Tibial artery (tissue), 4 donors: ENCODE data around the gene URB1.

Experiments used
- DNase-seq, 2 donors: peaks; one replicate each; pipeline ENCODE4 v3.0.0-alpha.2; 2019
- H3K27ac ChIP-seq, 2 donors: fragments of 200-600 bp; sonication (generic) in 1 of 2; 1 replicate in 1 of 2; 2 replicates in 1 of 2; pipeline ENCODE4 v1.5.1; 2018 to 2019; ENCODE audit warnings: mild to moderate bottlenecking in 1 of 2
- H3K27me3 ChIP-seq, 2 donors: fragments of 200-600 bp; sonication (generic) in 1 of 2; one replicate each; pipeline versions ENCODE4 v1.5.1 to v1.6.0; 2016 to 2019
- H3K36me3 ChIP-seq, 3 donors: fragments of 200-600 bp; sonication (generic) in 2 of 3; one replicate each; pipeline ENCODE4 v1.5.1; 2016 to 2019; ENCODE audit warnings: mild to moderate bottlenecking in 2 of 3
- H3K4me1 ChIP-seq, 4 donors: fragments of 200-600 bp; sonication (generic) in 2 of 4; 1 replicate in 3 of 4; 2 replicates in 1 of 4; pipeline ENCODE4 v1.5.1; 2016 to 2019
- H3K4me3 ChIP-seq, 2 donors: fragments of 200-600 bp; sonication (generic) in 1 of 2; 1 replicate in 1 of 2; 2 replicates in 1 of 2; pipeline ENCODE4 v1.5.1; 2018 to 2019; ENCODE audit warnings: mild to moderate bottlenecking in 2 of 2
- H3K9me3 ChIP-seq, 3 donors: fragments of 200-600 bp; sonication (generic) in 1 of 3; one replicate each; pipeline ENCODE4 v1.5.1; 2016 to 2019
- CTCF ChIP-seq, 2 experiments: fragments of 200-600 bp in 1 of 2; fragments of 450-650 bp in 1 of 2; IDR thresholded peaks; one replicate each; pipeline ENCODE4 v1.5.1; 2017 to 2019; ENCODE audit warnings: antibody characterized with exemption in 2 of 2, mild to moderate bottlenecking in 1 of 2, moderate library complexity in 1 of 2
- intact Hi-C: fragments of 100-400 bp; cut with DNase I; formaldehyde crosslinking; loops from one replicate; pipeline ENCODE4 v1.15.0; 2023; ENCODE audit warnings: low total_unique reads

URB1 gene

GRCh38 chr21:32410916-32411315 is 18.1 kb upstream of the URB1 start:
- H3K36me3 ChIP-seq: peaks cover 0 to 9% (median 0%) of the 10 kb centered on the region in 3 donors
- no peaks in the 10 kb centered on the region for H3K27me3 ChIP-seq
- no peak for DNase-seq
- peaks cover 0 to 38% (median 33%) of the 10 kb centered on the region in 4 donors for H3K4me1 ChIP-seq
- peak overlapping the region; percentile 73 to 87 for H3K4me3 ChIP-seq
- no peak for TF ChIP-seq CTCF (IDR thresholded peaks at IDR 0.05)
- no peaks in the 10 kb centered on the region for H3K9me3 ChIP-seq
- intact Hi-C loops: loop anchor here (5.0 kb wide), 1 partner anchor 156 kb away; no protein-coding TSS in a partner anchor
- peak overlapping the region; percentile 93 to 98 for H3K27ac ChIP-seq

DNA sequence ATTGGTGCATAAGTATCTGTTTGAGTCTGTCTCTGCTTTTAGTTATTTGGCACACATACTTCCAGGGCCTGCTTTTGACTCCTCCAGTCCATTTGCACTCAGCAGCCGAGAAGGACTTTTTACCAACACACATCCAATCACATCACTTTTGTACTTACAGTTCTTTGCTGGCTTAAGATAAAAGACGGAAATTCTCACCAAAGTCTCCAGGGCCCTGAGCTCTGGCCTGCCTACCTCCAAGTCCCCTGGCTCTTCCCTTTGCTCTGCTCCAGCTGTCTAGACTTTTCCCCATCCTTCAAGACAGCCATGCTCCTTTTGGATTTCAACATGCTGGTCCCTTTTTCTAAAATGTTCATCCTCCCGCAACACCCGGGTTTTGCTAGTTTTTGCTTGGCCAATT is 17.5 kb upstream of the URB1 start:
- no peak for DNase-seq
- intact Hi-C loops: loop anchor here (5.0 kb wide), 1 partner anchor 157 kb away; no protein-coding TSS in a partner anchor
- no peak for TF ChIP-seq CTCF (IDR thresholded peaks at IDR 0.05)
- H3K9me3 ChIP-seq: no peaks in the 10 kb centered on the region
- peak overlapping the region; percentile 93 to 98 for H3K27ac ChIP-seq
- no peak overlapping the region for H3K4me3 ChIP-seq
- H3K4me1 ChIP-seq: peaks cover 0 to 32% (median 27%) of the 10 kb centered on the region in 4 donors
- no peaks in the 10 kb centered on the region for H3K27me3 ChIP-seq
- H3K36me3 ChIP-seq: peaks cover 0 to 3% (median 0%) of the 10 kb centered on the region in 3 donors

DNA sequence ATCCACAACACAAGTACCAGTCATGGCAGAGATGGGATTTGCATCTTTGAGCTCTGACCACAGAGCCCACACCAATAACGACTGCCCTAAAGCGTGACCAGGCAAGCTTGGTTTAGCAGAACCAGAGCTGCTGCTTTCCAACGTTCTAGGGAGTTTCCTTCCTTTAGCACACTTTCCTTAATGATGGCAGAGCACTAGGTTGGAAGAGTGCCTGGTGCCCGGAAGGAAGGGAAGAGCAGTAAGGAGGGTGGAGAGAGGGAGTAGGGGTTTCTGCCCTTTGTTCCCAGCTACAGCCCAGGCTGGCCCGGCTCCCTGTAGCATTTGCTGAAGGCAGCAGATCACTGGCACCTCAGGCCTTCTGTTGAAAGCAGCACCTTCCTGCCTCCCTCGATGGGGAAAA is 13.6 kb upstream of the URB1 start:
- no peaks in the 10 kb centered on the region for H3K36me3 ChIP-seq
- H3K9me3 ChIP-seq: no peaks in the 10 kb centered on the region
- H3K4me3 ChIP-seq: no peak overlapping the region
- H3K27ac ChIP-seq: no peak overlapping the region
- no peak for TF ChIP-seq CTCF (IDR thresholded peaks at IDR 0.05)
- DNase-seq: no peak
- no peaks in the 10 kb centered on the region for H3K27me3 ChIP-seq
- H3K4me1 ChIP-seq: peaks cover 0 to 11% (median 9%) of the 10 kb centered on the region in 4 donors
- intact Hi-C loops: no loop called here

DNA sequence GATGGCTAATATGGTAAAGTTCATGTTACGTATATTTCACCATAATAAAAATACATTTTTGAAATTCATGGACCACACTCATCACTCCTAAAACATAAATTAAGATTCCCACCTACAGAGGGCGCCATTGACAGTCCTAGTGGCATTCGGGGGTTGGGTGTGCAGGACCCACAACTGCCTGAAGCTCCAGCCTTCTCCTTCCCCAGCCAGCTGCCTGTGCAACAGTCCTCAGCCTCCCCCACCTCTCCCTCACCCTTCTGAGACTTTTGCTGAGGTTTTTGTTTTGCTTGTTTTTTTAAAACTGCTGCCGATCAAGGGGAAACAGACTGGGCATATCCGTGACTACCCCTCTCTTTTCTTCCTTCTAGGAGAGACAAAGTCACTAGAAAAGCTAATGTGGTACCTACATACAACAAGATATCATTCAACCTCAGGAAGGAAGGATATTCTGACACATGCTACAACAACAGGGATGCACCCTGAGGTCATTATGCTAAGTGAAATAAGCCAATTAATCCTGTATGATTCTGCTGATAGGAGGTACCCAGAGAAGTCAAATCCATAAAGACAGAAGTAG is 10.5 kb upstream of the URB1 start:
- intact Hi-C loops: no loop called here
- DNase-seq: peak in 1 of 2 donors; percentile 36

DNA sequence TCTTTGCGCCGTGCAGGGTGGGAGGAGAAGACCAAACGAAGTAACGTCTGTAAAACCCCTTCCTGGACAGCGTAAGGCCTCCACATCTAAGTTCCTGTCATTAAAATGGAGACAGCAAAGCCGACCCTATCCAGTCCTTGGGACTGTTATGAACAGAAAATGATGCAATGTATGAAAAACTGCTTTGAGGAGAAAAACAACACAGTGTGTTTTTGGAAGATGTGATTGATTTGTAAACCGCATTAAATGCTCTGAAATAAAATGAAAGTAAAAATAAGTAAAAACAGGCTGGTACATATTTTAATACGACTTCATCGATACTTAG is 827 bp upstream of the URB1 start:
- Histone ChIP-seq H3K36me3 (peaks cover 0 to 4% (median 0%) of the 10 kb centered on the region in 3 donors), H3K9me3 (no peaks in the 10 kb centered on the region), H3K27me3 (no peaks in the 10 kb centered on the region), H3K4me3 (peak overlapping the region; percentile 87 to 97), H3K27ac (peak overlapping the region; percentile 72 to 84), H3K4me1 (peaks cover 0 to 23% (median 18%) of the 10 kb centered on the region in 4 donors)
- no peak for TF ChIP-seq CTCF (IDR thresholded peaks at IDR 0.05)
- DNase-seq: no peak
- intact Hi-C loops: loop anchor here (2.0 to 5.0 kb wide), 2 partner anchors 209 to 661 kb away; partner anchors contain the start of gene SCAF4

More for the DNA sequence above, 10.5 kb upstream of the URB1 start:
- H3K27ac ChIP-seq: no peak overlapping the region
- no peaks in the 10 kb centered on the region for H3K9me3 ChIP-seq
- TF ChIP-seq CTCF (IDR thresholded peaks at IDR 0.05): peak; percentile 59 to 76
- H3K27me3 ChIP-seq: no peaks in the 10 kb centered on the region
- no peak overlapping the region for H3K4me3 ChIP-seq
- H3K36me3 ChIP-seq: no peaks in the 10 kb centered on the region
- peaks cover 0 to 4% (median 0%) of the 10 kb centered on the region in 4 donors for H3K4me1 ChIP-seq
